HL-60 (cell line): Measurements from ENCODE around the gene STX8.

Source experiments
- POLR2AphosphoS5 ChIP-seq: IDR thresholded peaks from 2 replicates; pipeline ENCODE4 v1.6.1; 2012; ENCODE audit warnings: low read depth
- REST ChIP-seq: IDR thresholded peaks from 2 replicates; pipeline ENCODE4 v1.6.1; 2012; ENCODE audit warnings: low read depth; ENCODE audit not compliant: insufficient replicate concordance
- SPI1 ChIP-seq: IDR thresholded peaks from 2 replicates; pipeline ENCODE4 v1.6.1; 2012; ENCODE audit warnings: low read depth, mild to moderate bottlenecking, borderline replicate concordance
- TF ChIP-seq, protein P1 (sequence below): IDR thresholded peaks from one replicate; pipeline ENCODE4 v1.5.1; 2011; ENCODE audit warnings: low read length, control low read depth, inconsistent platforms; ENCODE audit not compliant: insufficient read depth

DNA sequence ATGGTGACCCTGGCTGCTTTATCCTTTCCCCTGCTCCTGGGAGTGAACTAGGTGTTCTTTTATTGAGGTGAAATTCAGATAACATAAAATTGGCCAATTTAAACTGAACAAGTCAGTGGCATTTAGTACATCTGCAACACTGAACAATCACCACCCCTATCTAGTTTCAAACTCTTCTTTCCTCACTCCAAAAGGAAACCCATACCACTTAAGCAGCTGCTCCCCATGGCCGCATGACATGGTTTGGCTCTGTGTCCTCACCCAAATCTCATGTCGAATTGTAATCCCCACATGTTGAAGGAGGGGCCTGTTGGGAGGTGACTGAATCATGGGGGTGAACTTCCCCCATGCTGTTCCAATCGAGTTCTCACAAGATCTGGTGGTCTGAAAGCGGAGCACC, 154.1 kb downstream of the STX8 start:
- TF ChIP-seq, protein P1, sequence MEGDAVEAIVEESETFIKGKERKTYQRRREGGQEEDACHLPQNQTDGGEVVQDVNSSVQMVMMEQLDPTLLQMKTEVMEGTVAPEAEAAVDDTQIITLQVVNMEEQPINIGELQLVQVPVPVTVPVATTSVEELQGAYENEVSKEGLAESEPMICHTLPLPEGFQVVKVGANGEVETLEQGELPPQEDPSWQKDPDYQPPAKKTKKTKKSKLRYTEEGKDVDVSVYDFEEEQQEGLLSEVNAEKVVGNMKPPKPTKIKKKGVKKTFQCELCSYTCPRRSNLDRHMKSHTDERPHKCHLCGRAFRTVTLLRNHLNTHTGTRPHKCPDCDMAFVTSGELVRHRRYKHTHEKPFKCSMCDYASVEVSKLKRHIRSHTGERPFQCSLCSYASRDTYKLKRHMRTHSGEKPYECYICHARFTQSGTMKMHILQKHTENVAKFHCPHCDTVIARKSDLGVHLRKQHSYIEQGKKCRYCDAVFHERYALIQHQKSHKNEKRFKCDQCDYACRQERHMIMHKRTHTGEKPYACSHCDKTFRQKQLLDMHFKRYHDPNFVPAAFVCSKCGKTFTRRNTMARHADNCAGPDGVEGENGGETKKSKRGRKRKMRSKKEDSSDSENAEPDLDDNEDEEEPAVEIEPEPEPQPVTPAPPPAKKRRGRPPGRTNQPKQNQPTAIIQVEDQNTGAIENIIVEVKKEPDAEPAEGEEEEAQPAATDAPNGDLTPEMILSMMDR = no peak
- TF ChIP-seq REST = no peak
- no peak for TF ChIP-seq SPI1
- no peak for TF ChIP-seq POLR2AphosphoS5
